GM12873 (cell line): ENCODE data around the gene BTD.

Experiments
- CTCF ChIP-seq: IDR thresholded peaks from 2 replicates; pipeline ENCODE4 v1.5.1; 2012; ENCODE audit warnings: low read depth, mild to moderate bottlenecking, moderate library complexity, low read length, control low read depth; ENCODE audit not compliant: insufficient read depth; ENCODE audit errors: missing control alignments

BTD gene

GRCh38 chr3:15628967-15629366, 27.4 kb downstream of the BTD start:
- TF ChIP-seq CTCF = no peak

- peak; percentile 77 for TF ChIP-seq CTCF
Observed at GRCh38 chr3:15629860-15630597, 28.5 kb downstream of the BTD start.

- no peak for TF ChIP-seq CTCF
Observed at GRCh38 chr3:15630646-15631350, 29.3 kb downstream of the BTD start.

- TF ChIP-seq CTCF = peak; percentile 21
Observed at GRCh38 chr3:15631426-15632211, 30.1 kb downstream of the BTD start.

- TF ChIP-seq CTCF = no peak
Observed at GRCh38 chr3:15632212-15632580, 30.7 kb downstream of the BTD start.

- no peak for TF ChIP-seq CTCF
Observed at GRCh38 chr3:15633159-15633558, 31.6 kb downstream of the BTD start.
